GM19372 (cell line): ENCODE results near the gene ANKLE2.
A peak's percentile ranks its signal among the peaks of the same experiment; 100 is the strongest.
"Not testable (repeated sequence)": the region's sequence is repeated elsewhere in the genome, so short reads cannot be mapped to it uniquely, and the experiment has no call there.

Source experiments
- ATAC-seq: cut with Tn5 transposase; IDR thresholded peaks from one replicate; pipeline ENCODE4 v1.9.1; 2021; ENCODE audit warnings: mild to moderate bottlenecking, low read depth, moderate library complexity; ENCODE audit not compliant: unreplicated experiment

ANKLE2 gene

DNA sequence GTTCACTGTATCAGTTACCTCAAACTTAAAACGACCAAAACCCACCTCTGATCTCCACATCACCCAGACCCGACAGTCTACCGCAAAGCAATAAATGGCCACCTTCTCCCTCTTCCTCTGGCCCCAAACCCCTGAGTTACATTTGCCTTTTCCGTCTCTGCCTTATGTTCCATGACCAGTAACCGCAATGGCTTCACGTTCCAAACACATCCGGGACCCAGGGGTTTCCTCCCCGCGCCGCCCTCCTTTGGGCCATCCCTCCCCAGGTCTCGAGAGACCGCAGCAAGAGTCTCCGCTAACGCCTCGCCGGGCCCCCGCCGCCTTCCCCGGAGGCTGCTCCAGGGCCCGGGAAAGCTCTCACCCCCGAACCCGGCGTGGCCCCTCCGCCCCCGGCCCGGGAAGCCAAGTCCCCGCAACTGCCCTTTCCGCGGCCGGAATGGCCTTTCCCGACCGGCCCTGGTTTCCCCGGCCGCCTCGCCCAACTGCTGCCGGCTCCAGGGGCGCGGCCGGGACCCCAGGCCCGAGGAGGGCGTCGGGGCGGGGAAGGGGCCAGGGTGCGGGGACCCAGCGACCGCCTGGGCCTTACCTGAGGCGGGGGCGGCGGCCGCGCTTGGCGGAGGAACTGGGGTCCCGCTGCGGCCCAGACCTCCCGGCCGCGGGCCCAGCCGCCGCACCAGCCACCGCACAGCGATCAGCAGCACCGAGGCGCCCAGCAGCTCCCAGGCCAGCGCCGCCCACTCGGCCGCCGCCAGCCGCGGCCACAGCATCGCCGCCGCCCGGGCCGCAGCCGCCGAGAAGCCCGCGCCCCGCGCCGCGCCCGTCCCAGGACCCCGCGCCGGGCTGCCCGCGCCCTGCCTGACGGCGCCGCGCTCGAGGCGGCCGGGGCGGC, at the start of gene ANKLE2:
TSS of gene ANKLE2 (minus strand) at position 801 of the 889 bp plus-strand sequence. CDS start at position 767, 34 bp downstream.
- peak; percentile 38 for ATAC-seq

DNA sequence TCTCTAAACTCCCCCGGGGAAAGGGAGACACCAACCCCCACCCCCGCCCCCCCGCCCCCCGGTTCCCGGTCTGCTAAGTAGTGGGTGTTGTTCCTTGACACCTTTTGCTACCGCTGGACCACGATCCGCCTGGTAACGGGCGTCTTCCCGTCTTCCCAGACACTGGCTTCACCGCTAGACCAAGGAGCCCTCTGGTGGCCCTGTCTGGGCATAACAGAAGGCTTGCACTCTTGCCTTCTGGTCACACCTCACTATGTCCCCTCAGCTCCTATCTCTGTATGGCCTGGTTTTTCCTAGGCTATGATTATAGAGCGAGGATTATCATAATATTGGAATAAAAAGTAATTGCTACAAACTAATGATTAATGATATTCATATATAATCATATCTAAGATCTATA, 47.8 kb upstream of the ANKLE2 start:
- ATAC-seq = not testable (repeated sequence)

DNA sequence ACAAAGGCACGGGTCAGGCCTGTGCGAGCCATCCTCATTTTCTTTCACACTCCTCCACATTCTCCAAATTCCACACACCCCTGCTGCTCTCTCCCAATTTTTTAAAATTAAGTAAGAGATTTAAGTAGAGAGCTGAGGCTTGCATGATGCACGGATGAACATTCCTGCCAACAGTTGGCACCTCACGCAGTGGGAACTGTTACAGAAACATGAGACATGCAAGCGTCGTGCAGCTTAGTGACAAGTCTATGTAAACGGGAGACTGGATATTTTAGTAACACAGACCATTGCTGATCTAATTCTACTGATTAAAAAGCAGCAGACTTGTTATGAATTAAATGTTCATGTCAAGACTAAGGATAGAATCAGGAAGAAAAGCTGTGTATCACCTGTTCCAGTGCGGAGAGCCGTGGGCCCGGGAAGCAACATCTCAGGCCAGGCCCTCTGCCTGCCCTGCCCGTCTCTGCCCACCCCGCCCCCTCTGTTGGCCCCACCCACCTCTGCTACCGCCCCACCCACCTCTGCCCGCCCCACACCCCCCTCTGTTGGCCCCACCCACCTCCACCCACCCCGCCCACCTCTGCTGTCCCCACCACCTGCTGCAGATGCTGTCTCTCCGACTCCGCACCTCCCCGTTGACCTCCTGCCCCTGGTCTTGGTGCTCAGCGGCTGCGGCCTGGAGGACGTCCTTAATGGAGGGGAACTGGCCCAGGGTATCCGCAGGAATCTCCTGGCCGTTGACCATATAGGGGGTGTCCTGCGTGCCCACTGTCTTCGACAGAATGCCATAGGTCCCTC, 45.9 kb upstream of the ANKLE2 start:
- no peak for ATAC-seq

DNA sequence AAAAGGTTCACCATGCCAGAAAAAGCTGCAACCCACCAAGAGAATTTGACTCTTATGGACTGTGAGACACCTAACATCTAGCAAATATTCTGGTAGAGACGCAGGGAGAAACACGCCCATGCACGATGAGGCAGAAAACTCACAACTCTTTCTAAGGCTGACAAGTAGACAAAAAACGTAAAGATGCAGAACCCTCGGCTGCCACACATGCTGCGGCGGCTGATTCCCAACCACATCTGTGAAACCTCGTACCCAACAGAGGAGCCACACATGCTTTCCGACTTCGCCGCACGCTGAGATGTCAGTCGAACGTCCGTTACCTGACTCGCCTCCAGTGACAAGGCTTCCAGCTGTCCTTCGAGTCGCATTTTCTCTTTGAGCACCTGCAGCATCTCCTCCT, 45.2 kb upstream of the ANKLE2 start:
- no peak for ATAC-seq

DNA sequence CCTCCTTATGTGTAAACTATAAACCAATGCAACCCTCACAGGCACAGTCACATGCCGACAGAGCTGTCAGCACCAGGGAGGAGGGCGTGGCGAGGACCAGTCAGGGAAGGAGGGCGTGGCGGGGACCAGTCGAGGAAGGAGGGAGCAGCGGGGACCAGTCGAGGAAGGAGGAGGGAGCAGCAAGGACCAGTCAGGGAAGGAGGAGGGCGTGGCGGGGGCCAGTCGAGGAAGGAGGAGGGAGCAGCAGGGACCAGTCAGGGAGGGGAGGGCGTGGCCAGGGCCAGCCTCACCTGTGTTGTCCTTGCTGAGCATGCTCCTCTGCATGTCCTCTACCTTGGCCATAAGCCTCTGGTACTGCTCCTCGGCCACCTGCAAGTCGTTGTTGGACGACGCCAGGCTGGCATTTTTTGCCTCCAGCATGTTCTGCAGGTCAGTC, 42.8 kb upstream of the ANKLE2 start:
- no peak for ATAC-seq

DNA sequence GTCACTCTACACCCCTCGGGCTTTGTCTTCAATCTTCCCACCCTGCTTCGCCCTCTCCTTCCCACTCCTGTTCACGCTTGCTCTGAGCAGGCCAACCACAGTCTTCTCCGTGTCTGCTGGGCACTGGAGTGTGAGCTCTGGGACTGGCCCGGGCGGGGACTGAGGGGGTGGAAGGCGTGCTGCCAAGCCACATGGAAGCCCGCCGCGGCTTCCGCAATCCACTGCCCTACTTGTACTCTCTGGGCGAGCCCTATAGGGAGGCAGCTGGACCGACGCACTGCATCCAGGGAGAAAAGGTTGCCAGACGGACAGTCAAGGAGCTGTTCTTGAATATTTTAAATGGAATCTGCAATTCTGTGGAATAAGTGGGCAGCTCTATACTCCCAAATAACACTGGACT, 42.3 kb upstream of the ANKLE2 start:
- ATAC-seq = no peak

DNA sequence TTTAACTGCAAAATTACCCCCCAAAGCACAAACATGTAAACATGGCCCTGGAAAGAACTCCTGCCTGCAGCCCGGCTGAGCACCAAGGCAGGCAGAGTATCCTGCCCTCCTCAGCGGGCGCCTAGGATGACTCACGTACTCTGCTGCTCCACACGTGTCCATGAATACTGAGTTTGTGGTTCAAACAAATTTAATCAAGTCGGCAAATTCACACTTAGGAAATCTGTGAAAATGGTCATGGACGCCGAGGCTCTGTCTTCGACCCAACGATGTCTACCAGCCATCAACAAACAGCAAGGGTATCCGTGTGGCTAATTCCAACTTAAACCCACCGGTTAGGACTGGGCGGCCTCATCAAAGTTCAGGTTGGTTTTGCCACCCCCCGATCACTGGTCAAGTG, 41.5 kb upstream of the ANKLE2 start:
- ATAC-seq = no peak

DNA sequence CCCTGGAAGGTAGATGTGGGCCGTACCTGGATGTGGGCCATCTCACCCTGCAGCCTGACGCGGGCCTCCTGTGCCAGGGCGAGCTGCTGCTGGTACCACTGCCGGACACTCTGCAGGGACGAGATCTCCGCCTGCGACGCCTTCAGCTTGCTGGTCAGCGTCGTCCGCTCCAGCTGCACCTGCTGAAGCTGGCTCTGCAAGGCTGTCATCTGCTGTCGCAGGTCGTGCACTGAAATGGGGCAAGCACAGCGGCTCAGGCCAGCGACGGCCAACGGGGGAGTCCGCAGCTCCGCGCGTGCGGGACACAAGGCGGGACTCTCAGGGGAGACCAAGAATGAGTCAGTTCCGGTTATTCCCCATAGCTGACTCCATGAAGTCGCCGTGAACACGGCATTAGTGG, 40.1 kb upstream of the ANKLE2 start:
- ATAC-seq = no peak

DNA sequence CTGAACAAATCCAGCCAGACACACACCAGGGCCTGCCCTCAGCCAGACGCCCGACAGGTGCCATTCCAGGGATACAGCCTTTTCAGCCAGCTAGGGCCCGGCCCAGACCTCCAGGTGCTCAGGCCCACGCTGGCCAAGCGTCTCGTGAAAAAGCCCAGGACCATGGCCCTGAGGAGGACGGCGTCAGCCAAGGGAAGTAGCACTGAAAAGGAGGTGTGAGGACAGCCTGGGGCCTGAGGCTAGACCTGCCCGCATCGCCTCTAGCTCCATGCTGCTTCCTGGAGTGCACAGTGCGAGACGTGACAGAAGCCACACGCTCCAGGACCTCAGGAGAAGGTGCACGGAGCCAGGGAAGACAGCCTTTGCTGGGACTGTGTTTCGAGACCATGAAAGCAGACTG, 37.2 kb upstream of the ANKLE2 start:
- no peak for ATAC-seq

DNA sequence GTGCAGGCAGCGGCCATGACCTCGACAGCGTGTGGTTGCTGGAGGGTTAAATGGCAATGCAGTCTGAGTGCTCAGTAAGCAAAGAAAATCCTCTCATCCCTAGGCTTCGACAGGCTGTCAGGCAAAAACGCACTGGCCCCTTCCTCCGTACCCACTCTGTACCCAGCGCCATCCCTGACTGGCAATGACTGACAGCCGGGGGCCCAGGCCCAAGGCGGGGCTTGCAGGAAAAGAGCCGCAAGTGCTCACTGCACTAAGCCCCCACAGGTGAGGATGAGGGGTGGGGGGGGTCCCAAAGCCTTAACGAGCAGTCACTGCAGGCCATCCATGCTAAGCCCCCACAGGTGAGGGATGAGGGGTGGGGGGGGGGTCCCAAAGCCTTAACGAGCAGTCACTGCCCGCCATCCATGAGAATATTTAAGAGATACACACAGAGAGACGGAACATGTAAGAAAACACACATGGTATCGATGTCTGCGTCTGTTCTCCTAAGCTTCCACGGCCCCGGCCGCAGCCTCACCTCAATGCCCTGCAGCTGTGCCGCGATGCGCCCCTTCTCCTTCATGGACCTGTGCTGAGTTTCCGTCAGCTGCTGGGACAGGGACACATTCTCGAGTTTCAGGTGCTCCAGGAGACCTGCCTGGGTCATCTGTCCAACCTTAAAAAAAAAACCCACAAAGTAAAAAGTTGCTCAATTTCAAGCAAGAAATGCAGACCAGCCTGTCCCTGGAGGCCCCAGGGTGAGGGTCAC, 36.4 kb upstream of the ANKLE2 start:
- ATAC-seq = no peak

DNA sequence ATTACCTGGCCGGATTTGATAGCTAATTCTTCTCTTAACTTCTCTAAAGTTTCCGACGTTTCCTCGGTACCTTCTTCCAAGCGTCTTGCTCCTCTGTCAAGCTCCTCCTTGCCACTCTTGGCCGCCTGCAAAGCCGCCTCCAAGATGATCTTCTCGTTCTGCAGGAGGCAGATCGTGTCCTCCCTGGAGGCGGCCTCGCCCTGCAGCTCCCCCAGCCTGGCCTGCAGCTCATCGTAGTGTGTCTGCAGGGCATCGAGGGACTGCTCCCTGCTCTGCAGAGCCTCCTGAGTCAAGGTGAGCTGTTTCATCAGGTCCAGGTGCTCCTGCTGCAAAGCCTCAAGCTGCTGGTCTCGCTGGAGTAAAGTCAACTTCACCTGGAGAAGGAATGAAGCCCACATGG, 34.2 kb upstream of the ANKLE2 start:
- ATAC-seq = no peak

DNA sequence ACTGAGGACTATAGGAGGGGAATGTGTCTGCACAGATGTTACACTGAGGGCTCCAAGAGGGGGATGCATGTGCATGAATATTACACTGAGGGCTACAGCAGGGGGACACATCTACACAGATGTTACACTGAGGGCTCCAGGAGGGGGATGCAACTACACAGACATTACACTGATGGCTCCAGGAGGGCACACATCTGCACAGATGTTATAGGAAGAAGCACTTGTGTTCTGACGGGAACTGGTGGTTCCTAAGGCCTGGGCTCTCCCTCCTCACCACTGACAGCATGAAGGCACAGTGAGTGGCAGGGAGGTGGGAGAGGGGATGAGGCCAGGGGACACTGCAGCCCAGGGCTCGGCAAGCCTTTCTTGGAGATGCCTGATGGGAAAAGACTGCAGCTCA, 30.3 kb upstream of the ANKLE2 start:
- ATAC-seq = not testable (repeated sequence)

DNA sequence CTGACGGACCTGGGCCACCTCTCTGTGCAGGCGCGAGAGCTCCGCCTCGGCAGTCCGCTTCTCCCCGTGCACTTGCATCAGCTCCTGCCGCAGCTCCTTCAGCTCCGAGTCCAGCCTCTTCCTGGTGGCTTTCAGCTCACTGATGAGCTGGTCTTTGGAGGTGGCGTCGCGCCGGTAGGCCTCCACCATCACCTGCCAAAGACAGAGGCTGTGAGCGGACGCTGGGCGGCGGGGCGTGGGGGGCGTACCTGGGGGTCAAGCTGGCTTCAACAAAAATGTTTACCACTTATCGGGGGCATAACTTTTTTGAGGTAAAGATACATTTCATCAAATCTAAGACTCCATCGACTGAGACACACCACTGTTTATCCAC, 27.5 kb upstream of the ANKLE2 start:
- ATAC-seq = no peak

DNA sequence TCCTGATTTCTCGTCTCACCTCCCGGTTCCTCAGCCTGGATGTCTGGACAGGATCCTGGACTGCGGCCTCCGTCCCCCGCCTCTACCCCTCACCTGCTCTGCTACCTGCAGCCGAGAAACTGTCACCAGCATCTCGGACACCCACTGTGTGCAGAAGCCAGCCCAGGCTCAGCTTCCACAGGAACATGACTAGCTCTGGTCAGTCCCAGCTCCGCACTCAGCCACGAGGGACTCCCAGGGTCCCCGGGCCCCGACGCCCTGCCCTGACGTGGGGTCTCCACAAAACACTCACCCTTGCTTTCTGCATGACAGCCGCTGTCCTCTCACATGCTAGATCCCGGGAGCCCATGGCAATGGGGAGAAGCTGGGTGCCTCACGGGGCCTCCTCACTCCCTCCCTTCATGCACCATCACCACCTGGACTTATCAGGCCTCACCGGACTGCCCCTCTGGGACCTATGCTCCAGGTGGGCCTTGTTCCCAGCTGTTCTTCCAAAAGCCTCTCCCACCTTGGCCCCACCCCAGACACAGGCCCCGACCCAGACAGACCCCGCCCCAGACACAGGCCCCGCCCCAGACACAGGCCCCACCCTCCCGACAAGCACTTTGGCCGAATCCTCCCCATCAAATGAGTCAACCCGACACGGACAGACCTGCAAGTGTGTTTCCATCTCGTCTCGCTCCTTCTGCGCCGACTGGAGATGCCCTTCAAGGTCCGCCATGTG, 26.9 kb upstream of the ANKLE2 start:
- ATAC-seq = no peak

DNA sequence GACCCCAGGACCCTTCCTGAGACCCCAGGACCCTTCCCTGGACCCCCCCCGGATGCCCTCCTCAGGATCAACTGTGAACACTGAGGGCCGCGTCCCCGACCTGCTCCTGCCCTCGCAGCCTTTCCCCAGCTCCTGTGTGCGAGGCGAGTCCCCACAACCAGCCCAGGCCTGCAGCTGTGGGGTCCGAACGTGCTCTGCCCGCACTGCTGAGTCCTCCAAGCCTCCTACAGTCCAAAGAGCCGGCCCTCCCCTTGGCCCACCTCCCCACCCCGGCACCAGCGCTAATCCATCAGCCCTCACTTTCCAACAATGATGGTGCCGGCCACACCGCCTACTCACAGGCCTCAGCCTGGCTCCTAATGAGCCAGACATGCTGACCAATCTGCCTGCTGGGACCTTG, 26.2 kb upstream of the ANKLE2 start:
- ATAC-seq = no peak

DNA sequence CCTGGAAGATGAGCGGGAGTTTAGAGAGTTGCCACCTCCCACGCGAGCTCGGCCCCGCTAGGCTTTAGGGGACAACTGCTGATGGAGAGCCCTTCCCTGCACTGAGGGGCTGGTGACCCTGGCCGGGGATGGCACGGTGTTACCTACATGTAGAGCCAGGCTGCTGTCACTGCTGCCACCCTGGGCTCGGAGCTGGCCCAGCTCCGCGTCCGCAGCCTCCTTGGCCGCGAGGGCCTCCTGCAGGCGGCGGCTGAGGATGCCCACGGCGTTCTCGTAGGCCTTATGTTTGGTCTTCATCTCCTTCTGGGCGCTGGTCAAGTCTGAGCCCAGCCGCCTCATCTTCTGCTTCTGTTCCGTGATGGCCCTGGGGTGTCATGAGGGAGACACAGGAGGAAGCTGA, 24.6 kb upstream of the ANKLE2 start:
- no peak for ATAC-seq

DNA sequence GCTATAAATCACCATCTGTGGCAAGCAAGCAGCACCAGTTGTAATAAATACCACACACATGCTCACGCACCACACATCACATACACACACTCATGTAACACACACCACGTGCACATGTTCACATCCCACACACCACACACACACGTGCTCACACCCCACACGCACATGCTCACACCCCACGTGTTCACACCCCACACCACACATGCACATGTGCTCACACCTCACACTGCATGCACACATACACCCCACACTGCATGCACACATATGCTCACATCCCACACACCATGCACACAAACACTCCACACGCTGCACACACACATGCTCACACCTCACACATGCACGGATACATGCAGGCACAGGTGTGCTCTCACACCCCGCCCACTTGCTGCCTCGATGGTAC, 22.9 kb upstream of the ANKLE2 start:
- ATAC-seq = no peak

DNA sequence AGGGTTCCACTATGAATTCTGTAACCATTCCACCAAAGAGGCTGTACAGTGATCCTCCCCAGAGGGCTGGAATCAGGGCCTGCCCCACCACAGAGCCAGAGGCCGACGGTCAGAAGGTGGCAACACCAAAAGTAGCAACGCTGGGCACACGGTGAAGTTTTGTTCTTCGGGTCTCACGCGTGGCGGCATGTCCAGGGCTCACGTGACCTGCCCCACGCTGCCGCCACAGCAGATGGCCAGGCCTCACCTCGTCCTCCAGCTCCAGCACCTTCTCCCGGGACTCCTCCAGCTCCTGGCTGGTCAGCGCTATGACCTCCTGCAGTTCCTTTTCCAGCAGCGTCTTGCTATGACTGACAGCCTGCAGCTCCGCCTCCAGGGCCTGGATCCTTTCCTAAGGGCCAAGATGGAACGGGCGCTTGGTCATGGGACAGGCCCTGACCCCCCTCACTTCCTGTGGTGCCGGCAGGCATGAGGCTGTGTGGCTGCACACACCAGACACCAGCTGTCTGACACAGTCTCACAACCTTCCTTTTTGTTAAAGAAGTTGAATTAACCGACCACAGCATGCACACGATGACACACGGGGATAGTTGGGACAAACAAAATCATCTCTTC, 22.4 kb upstream of the ANKLE2 start:
- ATAC-seq = no peak

DNA sequence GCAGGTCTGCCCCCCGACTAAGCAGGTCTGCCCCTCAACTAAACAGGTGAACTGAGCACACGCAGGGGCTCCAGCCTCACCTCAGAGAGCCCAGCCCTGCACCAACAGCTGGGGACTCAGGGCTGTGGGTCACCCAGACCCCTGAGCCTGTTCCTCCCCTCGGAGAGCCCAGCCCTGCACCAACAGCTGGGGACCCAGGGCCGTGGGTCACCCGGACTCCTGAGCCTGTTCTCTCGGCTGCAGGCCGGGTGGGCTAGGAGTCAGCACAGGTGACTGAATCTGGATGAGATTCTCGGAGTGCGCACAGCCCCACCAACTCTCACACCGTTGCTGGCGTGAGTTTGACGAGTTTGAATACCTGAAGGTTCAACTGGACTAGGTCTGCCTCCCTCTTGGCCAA, 20.3 kb upstream of the ANKLE2 start:
- no peak for ATAC-seq

DNA sequence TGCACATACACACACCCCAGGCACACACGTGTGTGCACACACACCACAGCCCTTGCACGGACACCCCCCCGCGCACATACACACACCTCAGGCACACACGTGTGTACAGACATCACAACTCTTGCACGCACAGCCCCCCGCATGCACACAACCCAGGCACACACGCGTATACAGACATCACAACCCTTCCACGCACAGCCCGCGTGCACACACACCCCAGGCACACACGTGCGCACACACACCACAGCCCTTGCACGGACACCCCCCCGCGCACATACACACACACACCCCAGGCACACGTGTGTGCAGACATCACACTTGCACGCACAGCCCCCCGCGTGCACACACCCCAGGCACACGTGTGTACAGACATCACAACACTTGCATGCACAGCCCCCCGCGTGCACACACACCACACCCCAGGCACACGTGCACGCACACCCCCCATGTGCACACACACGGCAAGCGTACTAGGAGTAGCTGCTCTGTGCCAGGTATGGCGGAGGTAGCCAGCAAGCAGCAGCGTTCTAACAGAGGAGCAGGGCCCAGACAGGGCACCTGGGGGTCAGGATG, 18.2 kb upstream of the ANKLE2 start:
- ATAC-seq = no peak
